HG03103 (cell line): ENCODE measurements around the gene PLCXD1.
"Not testable (repeated sequence)": the region's sequence is repeated elsewhere in the genome, so short reads cannot be mapped to it uniquely, and the experiment has no call there.

ENCODE experiments used
- ATAC-seq: cut with Tn5 transposase; IDR thresholded peaks from one replicate; pipeline ENCODE4 v1.9.1; 2021; ENCODE audit warnings: low read depth; ENCODE audit not compliant: unreplicated experiment

The PLCXD1 gene

GRCh38 chrX:290476-291166, 9.4 kb downstream of the PLCXD1 start:
- no peak for ATAC-seq

- ATAC-seq = no peak
Measured at GRCh38 chrX:291411-291901, 10.3 kb downstream of the PLCXD1 start.

GRCh38 chrX:292900-293897, 12.0 kb downstream of the PLCXD1 start:
- no peak for ATAC-seq

GRCh38 chrX:295136-295535, 14.0 kb downstream of the PLCXD1 start:
- no peak for ATAC-seq

GRCh38 chrX:298993-299392, 17.8 kb downstream of the PLCXD1 start:
- ATAC-seq = no peak

GRCh38 chrX:300334-300733, 19.2 kb downstream of the PLCXD1 start:
- no peak for ATAC-seq

- no peak for ATAC-seq
Measured at GRCh38 chrX:302975-303374, 21.8 kb downstream of the PLCXD1 start.

- not testable (repeated sequence) for ATAC-seq
Measured at GRCh38 chrX:305781-306613, 24.8 kb downstream of the PLCXD1 start.

- ATAC-seq = not testable (repeated sequence)
Measured at GRCh38 chrX:306614-307251, 25.6 kb downstream of the PLCXD1 start.

GRCh38 chrX:307261-308111, 26.3 kb downstream of the PLCXD1 start:
- ATAC-seq = no peak

GRCh38 chrX:308821-309520, 27.8 kb downstream of the PLCXD1 start:
- ATAC-seq = no peak

- ATAC-seq = no peak
Measured at GRCh38 chrX:310621-311155, 29.5 kb downstream of the PLCXD1 start.

GRCh38 chrX:311156-312129, 30.3 kb downstream of the PLCXD1 start:
- no peak for ATAC-seq

- ATAC-seq = no peak
Measured at GRCh38 chrX:312621-313331, 31.6 kb downstream of the PLCXD1 start.

- no peak for ATAC-seq
Measured at GRCh38 chrX:313546-313945, 32.4 kb downstream of the PLCXD1 start.

- ATAC-seq = no peak
Measured at GRCh38 chrX:314049-314448, 32.9 kb downstream of the PLCXD1 start.
